TTC549 (cell line): Measurements from ENCODE around the gene XAGE3.

Experiments used
- FAIRE-seq: peaks from 2 replicates; lab custom pipeline; 2012; peaks lifted over from hg19 to GRCh38; lab: Jason Lieb, UNC

The XAGE3 gene

DNA sequence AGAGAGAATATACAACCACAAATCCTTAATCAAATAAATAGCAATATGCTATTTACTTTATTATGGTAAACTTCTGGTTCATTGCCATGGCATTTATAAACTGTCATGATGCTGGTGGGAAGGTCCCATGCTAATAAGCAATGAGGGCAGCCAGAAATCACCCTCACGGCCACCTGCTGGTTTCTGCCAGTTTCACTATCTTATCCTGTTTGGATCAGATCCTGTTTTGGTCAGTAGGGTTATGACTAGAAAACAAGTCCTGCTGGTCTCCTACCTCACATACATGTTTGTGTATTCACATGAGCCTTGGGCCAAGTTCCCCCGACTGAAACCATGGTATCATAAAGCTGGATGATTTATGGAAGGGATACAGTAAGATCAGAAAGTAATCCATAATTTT, 28.7 kb downstream of the XAGE3 start:
- FAIRE-seq = no peak

GRCh38 chrX:52830551-52830950, 37.3 kb downstream of the XAGE3 start:
- FAIRE-seq = no peak

DNA sequence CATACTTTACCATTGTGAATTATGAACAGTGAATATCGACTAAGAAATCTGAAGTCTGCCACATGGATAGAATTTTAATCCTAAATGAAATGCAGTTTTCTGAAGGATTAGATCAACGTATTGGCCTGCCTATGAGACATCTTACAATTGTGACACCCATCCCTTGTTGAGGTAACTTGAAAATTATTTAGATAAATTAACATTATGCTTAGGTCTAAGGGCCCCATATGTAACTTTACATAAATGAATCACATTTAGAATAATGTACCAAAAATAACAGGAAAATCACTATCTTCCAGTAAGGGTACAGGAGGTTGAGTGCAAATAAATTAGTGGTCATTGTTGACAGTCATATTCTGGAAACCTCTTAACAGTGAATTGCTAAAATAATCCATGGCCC, 43.3 kb downstream of the XAGE3 start:
- no peak for FAIRE-seq

DNA sequence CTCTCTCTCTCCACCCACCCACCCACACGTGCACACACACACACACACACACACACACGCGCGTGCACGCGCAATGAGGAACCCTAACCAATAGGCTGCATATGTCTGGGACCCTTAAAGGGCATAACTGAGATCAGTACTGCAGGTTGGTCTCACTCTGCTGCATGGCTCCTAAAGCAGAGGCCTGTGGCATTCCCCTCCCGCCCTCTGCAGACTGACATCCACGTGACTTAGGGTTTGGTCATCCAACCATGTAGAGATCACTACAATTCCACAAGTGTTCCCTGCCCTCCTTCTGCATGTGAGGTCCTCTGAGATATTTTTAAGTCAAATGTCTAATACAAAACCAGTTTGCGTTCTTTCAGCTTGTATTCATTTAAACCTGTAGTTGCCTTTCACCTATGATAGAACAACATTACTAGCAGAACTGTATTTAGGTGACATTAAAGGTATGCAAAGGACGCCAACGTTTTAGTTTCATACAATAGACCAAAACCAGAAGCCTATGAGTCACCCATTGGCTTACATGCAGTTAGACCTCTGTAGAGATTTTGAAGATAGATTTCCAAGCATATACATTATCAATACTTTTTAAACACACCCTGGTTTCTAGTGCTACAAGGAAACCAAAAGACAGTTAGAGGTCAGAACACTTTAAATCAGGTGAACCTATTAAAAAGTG, 46.7 kb downstream of the XAGE3 start:
- no peak for FAIRE-seq

- no peak for FAIRE-seq
These were observed 48.1 kb downstream of the XAGE3 start for GRCh38 chrX:52819788-52820187.
